ENCODE results near the gene TTC23L.

TTC23L gene

GRCh38 chr5:34926318-34926888 is 87.4 kb downstream of the TTC23L start:
- DNase-seq: no peak

- no peak for DNase-seq
Measured at GRCh38 chr5:34927785-34928184, 88.8 kb downstream of the TTC23L start.

GRCh38 chr5:34928267-34928666 is 89.3 kb downstream of the TTC23L start:
- no peak for DNase-seq

GRCh38 chr5:34929134-34929719 is 90.3 kb downstream of the TTC23L start, which contains the start of gene DNAJC21:
TSS of gene DNAJC21 (plus strand) at chr5:34929559. CDS start at chr5:34929820, 261 bp downstream.
- peak; percentile 97 for DNase-seq

- DNase-seq: no peak
Measured at GRCh38 chr5:34929720-34930461, 90.9 kb downstream of the TTC23L start.

GRCh38 chr5:34930462-34930844 is 91.5 kb downstream of the TTC23L start:
- DNase-seq: no peak

- DNase-seq: no peak
Measured at GRCh38 chr5:34930870-34931269, 91.9 kb downstream of the TTC23L start.

- no peak for DNase-seq
Measured at GRCh38 chr5:34932947-34933346, 94.0 kb downstream of the TTC23L start.

GRCh38 chr5:34941936-34942335 is 103.0 kb downstream of the TTC23L start:
- DNase-seq: no peak

- no peak for DNase-seq
Measured at GRCh38 chr5:34944044-34944443, 105.1 kb downstream of the TTC23L start.

- DNase-seq: no peak
Measured at GRCh38 chr5:34944460-34945047, 105.6 kb downstream of the TTC23L start.

Measured in NCI-H1417 treated with DMSO at 0.1 percent for 48 hours (cell line).